ENCODE measurements around the gene PHLDB2.
A peak's percentile ranks its signal among the peaks of the same experiment; 100 is the strongest.

The PHLDB2 gene

DNA sequence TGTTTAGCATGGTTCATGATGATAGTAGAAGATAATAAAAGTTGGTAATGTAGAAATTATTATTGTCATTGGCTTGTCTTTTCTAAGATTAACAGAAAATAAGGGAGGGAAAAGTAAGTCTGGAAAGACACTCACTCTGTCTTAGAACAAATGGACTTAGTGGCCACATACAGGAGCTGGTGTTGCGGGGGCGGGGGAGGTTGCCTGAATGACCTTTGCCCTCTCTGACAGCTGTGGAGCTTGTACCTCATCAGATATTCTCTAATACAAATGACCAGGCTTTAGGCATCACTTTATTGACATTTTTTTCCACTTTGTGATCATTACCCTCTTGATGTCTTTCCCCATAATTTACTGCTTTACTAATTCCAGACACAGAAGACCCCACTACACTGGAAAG is 145.6 kb downstream of the PHLDB2 start:
- TF ChIP-seq BACH2 (CRISPR knock-in tag; IDR thresholded peaks at IDR 0.05; ENCODE audit: borderline replicate concordance) (no peak), ZNF8 (CRISPR knock-in tag; IDR thresholded peaks at IDR 0.05) (no peak), TCF4 (CRISPR knock-in tag; IDR thresholded peaks at IDR 0.05; ENCODE audit: borderline replicate concordance) (no peak)
- ATAC-seq = no peak

DNA sequence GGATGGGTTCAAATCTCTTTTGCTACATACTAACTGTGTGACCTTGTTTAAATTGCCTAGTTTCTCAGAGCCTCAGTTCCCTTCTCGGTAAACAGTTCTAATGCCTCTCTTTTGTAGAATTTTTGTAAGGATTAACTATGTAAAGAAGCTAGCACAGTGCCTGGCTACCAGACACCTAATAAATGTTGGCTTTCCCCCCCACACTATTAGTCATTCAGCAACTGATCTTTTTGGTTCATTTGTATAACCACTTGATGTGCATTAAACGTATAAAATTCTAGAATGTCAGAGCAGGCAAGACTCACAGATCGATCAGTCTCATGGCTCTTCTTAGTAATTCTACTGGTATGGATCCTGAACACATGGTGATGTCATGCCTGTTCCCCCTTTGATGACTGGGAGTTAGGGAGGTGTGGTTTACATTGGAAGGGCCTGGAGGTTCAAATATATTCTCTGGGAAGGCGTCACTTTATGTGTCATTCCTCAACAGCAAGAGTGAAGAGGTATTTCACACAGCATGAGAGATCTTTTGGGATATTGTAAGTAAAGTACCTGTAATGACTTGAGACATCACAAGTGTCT is 146.1 kb downstream of the PHLDB2 start:
- TF ChIP-seq, protein P1, sequence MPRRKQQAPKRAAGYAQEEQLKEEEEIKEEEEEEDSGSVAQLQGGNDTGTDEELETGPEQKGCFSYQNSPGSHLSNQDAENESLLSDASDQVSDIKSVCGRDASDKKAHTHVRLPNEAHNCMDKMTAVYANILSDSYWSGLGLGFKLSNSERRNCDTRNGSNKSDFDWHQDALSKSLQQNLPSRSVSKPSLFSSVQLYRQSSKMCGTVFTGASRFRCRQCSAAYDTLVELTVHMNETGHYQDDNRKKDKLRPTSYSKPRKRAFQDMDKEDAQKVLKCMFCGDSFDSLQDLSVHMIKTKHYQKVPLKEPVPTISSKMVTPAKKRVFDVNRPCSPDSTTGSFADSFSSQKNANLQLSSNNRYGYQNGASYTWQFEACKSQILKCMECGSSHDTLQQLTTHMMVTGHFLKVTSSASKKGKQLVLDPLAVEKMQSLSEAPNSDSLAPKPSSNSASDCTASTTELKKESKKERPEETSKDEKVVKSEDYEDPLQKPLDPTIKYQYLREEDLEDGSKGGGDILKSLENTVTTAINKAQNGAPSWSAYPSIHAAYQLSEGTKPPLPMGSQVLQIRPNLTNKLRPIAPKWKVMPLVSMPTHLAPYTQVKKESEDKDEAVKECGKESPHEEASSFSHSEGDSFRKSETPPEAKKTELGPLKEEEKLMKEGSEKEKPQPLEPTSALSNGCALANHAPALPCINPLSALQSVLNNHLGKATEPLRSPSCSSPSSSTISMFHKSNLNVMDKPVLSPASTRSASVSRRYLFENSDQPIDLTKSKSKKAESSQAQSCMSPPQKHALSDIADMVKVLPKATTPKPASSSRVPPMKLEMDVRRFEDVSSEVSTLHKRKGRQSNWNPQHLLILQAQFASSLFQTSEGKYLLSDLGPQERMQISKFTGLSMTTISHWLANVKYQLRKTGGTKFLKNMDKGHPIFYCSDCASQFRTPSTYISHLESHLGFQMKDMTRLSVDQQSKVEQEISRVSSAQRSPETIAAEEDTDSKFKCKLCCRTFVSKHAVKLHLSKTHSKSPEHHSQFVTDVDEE (CRISPR knock-in tag; IDR thresholded peaks at IDR 0.05) = no peak
- TF ChIP-seq OSR1 (CRISPR knock-in tag; IDR thresholded peaks at IDR 0.05) = no peak
- TF ChIP-seq, protein P2, sequence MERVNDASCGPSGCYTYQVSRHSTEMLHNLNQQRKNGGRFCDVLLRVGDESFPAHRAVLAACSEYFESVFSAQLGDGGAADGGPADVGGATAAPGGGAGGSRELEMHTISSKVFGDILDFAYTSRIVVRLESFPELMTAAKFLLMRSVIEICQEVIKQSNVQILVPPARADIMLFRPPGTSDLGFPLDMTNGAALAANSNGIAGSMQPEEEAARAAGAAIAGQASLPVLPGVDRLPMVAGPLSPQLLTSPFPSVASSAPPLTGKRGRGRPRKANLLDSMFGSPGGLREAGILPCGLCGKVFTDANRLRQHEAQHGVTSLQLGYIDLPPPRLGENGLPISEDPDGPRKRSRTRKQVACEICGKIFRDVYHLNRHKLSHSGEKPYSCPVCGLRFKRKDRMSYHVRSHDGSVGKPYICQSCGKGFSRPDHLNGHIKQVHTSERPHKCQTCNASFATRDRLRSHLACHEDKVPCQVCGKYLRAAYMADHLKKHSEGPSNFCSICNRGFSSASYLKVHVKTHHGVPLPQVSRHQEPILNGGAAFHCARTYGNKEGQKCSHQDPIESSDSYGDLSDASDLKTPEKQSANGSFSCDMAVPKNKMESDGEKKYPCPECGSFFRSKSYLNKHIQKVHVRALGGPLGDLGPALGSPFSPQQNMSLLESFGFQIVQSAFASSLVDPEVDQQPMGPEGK (CRISPR knock-in tag; IDR thresholded peaks at IDR 0.05; ENCODE audit: borderline replicate concordance) = no peak
- TF ChIP-seq CSDC2 (CRISPR knock-in tag; IDR thresholded peaks at IDR 0.05) = no peak
- no peak for TF ChIP-seq ZNF565 (CRISPR knock-in tag; conservative IDR thresholded peaks at IDR 0.05; ENCODE audit: low read depth)
- TF ChIP-seq ZC3H10 (CRISPR knock-in tag; IDR thresholded peaks at IDR 0.05) = no peak
- TF ChIP-seq ZNF70 (CRISPR knock-in tag; IDR thresholded peaks at IDR 0.05) = no peak
- TF ChIP-seq GLIS3 (CRISPR knock-in tag; IDR thresholded peaks at IDR 0.05) = no peak
- TF ChIP-seq ARNTL (CRISPR knock-in tag; IDR thresholded peaks at IDR 0.05; ENCODE audit: borderline replicate concordance, low read depth) = no peak
- TF ChIP-seq BACH2 (CRISPR knock-in tag; IDR thresholded peaks at IDR 0.05; ENCODE audit: borderline replicate concordance) = no peak
- TF ChIP-seq, protein P3, sequence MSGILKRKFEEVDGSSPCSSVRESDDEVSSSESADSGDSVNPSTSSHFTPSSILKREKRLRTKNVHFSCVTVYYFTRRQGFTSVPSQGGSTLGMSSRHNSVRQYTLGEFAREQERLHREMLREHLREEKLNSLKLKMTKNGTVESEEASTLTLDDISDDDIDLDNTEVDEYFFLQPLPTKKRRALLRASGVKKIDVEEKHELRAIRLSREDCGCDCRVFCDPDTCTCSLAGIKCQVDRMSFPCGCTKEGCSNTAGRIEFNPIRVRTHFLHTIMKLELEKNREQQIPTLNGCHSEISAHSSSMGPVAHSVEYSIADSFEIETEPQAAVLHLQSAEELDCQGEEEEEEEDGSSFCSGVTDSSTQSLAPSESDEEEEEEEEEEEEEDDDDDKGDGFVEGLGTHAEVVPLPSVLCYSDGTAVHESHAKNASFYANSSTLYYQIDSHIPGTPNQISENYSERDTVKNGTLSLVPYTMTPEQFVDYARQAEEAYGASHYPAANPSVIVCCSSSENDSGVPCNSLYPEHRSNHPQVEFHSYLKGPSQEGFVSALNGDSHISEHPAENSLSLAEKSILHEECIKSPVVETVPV (CRISPR knock-in tag; IDR thresholded peaks at IDR 0.05) = no peak
- TF ChIP-seq ESRRG (CRISPR knock-in tag; IDR thresholded peaks at IDR 0.05) = no peak
- ATAC-seq = no peak

DNA sequence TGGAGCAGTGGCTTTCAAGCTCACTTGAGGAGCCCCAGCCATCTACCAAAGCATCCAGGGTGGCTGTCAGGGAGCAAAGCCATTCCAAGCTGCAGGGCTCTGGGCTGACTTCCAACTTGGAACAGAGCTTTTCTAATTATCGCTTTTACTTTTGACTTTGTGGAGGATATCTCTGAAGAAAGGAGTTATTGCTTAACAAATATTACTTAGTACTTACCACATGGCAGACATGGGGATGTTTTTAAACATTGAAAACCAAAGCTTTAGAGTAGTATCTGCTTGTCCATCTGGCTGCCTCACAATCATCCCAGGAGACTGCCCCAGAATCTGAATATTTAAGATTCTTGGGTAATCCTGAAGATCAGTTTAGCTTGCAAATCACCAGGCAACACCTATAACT is 148.6 kb downstream of the PHLDB2 start:
- no peak for ATAC-seq
- TF ChIP-seq, protein P4, sequence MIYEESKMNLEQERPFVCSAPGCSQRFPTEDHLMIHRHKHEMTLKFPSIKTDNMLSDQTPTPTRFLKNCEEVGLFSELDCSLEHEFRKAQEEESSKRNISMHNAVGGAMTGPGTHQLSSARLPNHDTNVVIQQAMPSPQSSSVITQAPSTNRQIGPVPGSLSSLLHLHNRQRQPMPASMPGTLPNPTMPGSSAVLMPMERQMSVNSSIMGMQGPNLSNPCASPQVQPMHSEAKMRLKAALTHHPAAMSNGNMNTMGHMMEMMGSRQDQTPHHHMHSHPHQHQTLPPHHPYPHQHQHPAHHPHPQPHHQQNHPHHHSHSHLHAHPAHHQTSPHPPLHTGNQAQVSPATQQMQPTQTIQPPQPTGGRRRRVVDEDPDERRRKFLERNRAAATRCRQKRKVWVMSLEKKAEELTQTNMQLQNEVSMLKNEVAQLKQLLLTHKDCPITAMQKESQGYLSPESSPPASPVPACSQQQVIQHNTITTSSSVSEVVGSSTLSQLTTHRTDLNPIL (CRISPR knock-in tag; IDR thresholded peaks at IDR 0.05; ENCODE audit: low read depth) = no peak
- TF ChIP-seq CSDC2 (CRISPR knock-in tag; IDR thresholded peaks at IDR 0.05) (0 out of 2 replicates have a peak, but pooled peaks have one; percentile 28), ISL1 (CRISPR knock-in tag; IDR thresholded peaks at IDR 0.05) (peak; percentile 51)

DNA sequence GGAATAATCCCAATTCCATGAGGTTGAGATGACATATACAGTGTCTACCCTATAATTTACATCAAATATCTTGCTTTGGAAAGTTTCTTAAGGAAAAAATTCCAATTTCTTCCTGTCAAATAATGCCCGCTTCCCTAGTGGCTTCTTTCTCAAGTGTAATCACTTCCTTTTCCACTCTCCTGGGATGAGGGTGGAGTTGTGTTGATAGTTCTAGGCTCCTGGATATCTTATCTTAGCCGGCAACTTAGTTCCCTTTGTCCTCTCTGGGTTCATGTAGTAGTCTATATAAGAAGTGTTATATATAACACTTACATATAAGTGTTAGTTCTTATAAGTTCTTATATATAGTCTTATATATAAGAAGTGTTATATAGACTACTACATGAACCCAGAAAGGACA is 150.6 kb downstream of the PHLDB2 start:
- no peak for ATAC-seq
- TF ChIP-seq RARB (CRISPR knock-in tag; IDR thresholded peaks at IDR 0.05) (no peak), CSDC2 (CRISPR knock-in tag; IDR thresholded peaks at IDR 0.05) (no peak), GLIS3 (CRISPR knock-in tag; IDR thresholded peaks at IDR 0.05) (no peak), PPARA (CRISPR knock-in tag; IDR thresholded peaks at IDR 0.05; ENCODE audit: borderline replicate concordance) (no peak), ZFP3 (CRISPR knock-in tag; IDR thresholded peaks at IDR 0.05) (no peak), TCF4 (CRISPR knock-in tag; IDR thresholded peaks at IDR 0.05; ENCODE audit: borderline replicate concordance) (no peak), ZNF8 (CRISPR knock-in tag; IDR thresholded peaks at IDR 0.05) (no peak), ZNF70 (CRISPR knock-in tag; IDR thresholded peaks at IDR 0.05) (no peak)

DNA sequence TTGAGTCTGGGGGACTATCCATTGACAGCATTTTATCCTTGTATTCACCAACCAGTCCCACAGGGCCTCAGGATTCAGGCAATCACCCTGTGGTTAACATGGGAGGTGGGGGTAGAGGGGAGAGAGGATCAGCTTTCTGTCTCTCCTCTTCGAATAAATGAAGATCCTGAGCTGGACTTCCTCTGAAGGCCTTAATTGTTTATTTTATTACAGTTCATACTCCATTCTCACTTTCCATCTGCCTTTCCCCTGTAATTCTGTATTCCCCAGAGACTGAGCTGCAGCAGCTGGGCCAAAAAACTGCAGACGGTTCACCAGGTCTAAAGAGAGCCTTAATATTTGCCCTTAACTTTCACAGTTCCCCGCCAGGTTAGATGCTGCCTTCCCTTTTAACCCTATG is 151.6 kb downstream of the PHLDB2 start:
- ATAC-seq = no peak
- no peak for TF ChIP-seq ZFP3 (CRISPR knock-in tag; IDR thresholded peaks at IDR 0.05)
- no peak for TF ChIP-seq ZNF8 (CRISPR knock-in tag; IDR thresholded peaks at IDR 0.05)
- TF ChIP-seq, protein P5, sequence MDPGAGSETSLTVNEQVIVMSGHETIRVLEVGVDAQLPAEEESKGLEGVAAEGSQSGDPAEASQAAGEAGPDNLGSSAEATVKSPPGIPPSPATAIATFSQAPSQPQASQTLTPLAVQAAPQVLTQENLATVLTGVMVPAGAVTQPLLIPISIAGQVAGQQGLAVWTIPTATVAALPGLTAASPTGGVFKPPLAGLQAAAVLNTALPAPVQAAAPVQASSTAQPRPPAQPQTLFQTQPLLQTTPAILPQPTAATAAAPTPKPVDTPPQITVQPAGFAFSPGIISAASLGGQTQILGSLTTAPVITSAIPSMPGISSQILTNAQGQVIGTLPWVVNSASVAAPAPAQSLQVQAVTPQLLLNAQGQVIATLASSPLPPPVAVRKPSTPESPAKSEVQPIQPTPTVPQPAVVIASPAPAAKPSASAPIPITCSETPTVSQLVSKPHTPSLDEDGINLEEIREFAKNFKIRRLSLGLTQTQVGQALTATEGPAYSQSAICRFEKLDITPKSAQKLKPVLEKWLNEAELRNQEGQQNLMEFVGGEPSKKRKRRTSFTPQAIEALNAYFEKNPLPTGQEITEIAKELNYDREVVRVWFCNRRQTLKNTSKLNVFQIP (CRISPR knock-in tag; IDR thresholded peaks at IDR 0.05; ENCODE audit: borderline replicate concordance, low read depth) = no peak
- TF ChIP-seq, protein P1 (CRISPR knock-in tag; IDR thresholded peaks at IDR 0.05) = no peak
- no peak for TF ChIP-seq ZNF565 (CRISPR knock-in tag; conservative IDR thresholded peaks at IDR 0.05; ENCODE audit: low read depth)
- TF ChIP-seq RARB (CRISPR knock-in tag; IDR thresholded peaks at IDR 0.05) = no peak
- TF ChIP-seq ISL1 (CRISPR knock-in tag; IDR thresholded peaks at IDR 0.05) = no peak
- TF ChIP-seq, protein P4 (CRISPR knock-in tag; IDR thresholded peaks at IDR 0.05; ENCODE audit: low read depth) = no peak
